Measurements from ENCODE around the gene GALNT12.

The GALNT12 gene, protein sequence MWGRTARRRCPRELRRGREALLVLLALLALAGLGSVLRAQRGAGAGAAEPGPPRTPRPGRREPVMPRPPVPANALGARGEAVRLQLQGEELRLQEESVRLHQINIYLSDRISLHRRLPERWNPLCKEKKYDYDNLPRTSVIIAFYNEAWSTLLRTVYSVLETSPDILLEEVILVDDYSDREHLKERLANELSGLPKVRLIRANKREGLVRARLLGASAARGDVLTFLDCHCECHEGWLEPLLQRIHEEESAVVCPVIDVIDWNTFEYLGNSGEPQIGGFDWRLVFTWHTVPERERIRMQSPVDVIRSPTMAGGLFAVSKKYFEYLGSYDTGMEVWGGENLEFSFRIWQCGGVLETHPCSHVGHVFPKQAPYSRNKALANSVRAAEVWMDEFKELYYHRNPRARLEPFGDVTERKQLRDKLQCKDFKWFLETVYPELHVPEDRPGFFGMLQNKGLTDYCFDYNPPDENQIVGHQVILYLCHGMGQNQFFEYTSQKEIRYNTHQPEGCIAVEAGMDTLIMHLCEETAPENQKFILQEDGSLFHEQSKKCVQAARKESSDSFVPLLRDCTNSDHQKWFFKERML
- 2.1 to 17.1 (median 12.6) reads per million in 9 experiments for total RNA-seq

DNA sequence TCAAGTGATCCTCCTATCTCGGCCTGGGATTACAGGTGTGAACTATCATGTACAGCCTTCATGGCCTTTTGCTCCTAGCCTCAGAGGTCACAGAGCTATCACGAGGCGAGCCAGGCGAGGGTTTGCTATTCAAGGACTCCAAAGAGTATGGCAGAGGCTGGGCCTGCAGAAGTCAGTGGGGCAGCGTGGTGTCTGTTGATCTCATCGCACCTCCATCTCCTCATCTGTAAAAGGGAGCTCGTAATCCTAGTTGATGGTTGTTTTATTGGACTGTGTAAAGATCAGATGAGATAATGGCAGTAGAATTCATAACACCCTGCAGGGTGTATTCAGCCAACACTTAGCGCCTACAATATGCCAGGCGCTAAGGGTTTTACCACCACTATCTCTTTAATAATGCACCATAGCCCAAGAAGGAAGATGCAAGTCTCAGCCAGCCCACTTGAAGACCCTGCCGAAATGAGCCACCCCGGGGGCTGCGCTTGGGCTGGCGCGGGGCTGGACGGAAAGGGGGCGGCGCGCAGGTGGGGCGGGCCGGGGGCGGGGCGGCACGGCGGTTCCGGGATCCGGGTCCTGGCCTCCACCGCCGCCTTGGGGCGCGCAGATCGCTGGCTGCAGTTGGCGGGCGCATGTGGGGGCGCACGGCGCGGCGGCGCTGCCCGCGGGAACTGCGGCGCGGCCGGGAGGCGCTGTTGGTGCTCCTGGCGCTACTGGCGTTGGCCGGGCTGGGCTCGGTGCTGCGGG, at the start of gene GALNT12:
GALNT12 (plus strand) TSS at position 601 of the 744 bp plus-strand sequence; CDS start at position 630, 29 bp downstream.
- DNase-seq (peak; percentile 38 to 44 (median 39)), ATAC-seq (replicated peaks) (peak; percentile 86)
- Mint-ChIP-seq H3K27me3 (peaks cover 8 to 12% of the 10 kb centered on the region in 2 donors), H3K9me3 (no peaks in the 10 kb centered on the region), H3K27ac (no peak within 1 kb of the TSS), H3K4me1 (ENCODE audit: low read depth in 2 of 2) (peaks cover 15 to 24% of the 10 kb centered on the region in 2 donors), H3K36me3 (ENCODE audit: insufficient read depth) (peaks cover 3% of the 10 kb centered on the region), H3K4me3 (peak within 1 kb of the TSS; percentile 89 to 91)

DNA sequence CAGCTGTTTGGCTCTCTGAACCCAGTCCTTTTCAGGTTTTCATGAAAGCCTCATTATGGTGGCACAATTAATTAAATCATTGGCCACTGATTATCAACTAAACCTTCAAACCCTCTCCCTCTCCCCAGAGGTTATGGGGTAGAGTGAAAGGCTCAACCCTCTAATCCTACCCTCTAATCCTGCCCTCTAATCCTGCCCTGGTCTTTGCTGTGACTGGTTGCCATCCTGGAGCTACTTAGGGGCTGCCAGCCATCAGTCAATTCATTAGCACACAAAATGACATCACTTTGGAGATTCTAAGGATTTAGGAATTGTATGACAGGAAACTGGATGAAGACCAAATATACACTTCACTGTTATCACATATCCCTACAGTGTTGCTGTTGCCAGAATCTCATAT, 47.2 kb upstream of the GALNT12 start:
- no peaks in the 10 kb centered on the region for H3K4me1 Mint-ChIP-seq (ENCODE audit: low read depth in 2 of 2)
- H3K9me3 Mint-ChIP-seq = no peaks in the 10 kb centered on the region

DNA sequence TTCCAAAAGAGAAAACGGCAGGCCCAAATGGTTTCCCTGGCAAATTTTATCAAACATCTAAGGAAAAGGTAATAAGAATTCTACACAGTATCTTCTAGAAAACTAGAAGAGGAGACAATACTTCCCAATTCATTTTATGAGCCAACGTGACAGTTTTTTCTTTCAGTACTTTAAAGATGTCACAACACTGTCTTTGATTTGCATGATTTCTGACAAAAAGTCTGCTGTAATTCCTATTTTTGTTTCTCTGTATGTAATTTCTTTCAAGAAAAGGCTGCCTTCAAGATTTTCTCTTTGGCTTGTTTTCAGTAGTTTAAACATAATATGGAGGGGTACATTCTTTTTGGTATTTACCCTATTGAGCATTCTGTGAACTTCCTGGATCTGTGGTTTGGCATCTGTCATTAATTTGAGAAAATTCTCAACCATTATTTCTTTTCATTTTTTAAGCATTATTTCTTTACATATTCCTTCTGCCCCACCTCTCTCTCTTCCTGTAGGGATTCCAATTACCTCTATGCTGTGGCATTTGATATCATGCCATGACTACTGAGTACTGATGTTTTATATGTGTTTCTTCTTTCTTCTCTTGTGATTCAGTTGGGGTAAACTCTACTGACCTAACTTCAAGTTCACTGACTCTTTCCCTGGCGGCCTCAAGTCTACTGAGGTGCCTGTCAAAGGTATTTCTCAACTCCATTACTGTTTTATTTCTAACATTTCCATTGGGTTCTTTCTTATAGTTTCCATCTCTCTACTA, 43.3 kb upstream of the GALNT12 start:
- H3K4me3 Mint-ChIP-seq = no peak overlapping the region
- H3K27ac Mint-ChIP-seq = no peak overlapping the region
- no peaks in the 10 kb centered on the region for H3K36me3 Mint-ChIP-seq (ENCODE audit: insufficient read depth)
- no peaks in the 10 kb centered on the region for H3K9me3 Mint-ChIP-seq
- no peaks in the 10 kb centered on the region for H3K27me3 Mint-ChIP-seq
- ATAC-seq (replicated peaks) (no peak), DNase-seq (no peak)
- H3K4me1 Mint-ChIP-seq (ENCODE audit: low read depth in 2 of 2) = no peaks in the 10 kb centered on the region

More for the DNA sequence above, 47.2 kb upstream of the GALNT12 start:
- ATAC-seq (replicated peaks) (no peak), DNase-seq (no peak)
- Mint-ChIP-seq H3K27me3 (no peaks in the 10 kb centered on the region), H3K27ac (no peak overlapping the region), H3K36me3 (ENCODE audit: insufficient read depth) (no peaks in the 10 kb centered on the region), H3K4me3 (no peak overlapping the region)

DNA sequence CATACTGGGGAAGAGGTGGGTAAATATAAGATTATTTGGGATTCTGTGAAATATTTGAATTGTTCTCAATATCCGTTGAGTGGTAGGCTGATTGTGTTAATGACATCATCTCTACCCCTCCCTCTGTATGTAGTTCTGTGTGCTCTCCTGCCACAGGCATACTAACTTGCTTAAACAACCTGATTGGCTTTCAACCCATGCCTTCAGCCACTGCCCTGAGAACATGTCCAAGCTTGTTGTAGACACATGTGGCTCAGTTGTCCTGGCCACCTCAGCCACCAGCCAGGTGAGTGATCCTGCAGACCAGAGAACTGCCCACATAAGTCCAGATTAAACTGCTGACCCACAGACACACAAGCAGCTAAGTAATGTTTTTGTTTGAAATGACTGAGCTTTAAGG, 42.2 kb upstream of the GALNT12 start:
- H3K9me3 Mint-ChIP-seq = no peaks in the 10 kb centered on the region
- H3K4me1 Mint-ChIP-seq (ENCODE audit: low read depth in 2 of 2) = no peaks in the 10 kb centered on the region
- no peak overlapping the region for H3K4me3 Mint-ChIP-seq
- no peaks in the 10 kb centered on the region for H3K27me3 Mint-ChIP-seq
- H3K36me3 Mint-ChIP-seq (ENCODE audit: insufficient read depth) = no peaks in the 10 kb centered on the region
- no peak overlapping the region for H3K27ac Mint-ChIP-seq
- no peak for DNase-seq
- no peak for ATAC-seq (replicated peaks)

DNA sequence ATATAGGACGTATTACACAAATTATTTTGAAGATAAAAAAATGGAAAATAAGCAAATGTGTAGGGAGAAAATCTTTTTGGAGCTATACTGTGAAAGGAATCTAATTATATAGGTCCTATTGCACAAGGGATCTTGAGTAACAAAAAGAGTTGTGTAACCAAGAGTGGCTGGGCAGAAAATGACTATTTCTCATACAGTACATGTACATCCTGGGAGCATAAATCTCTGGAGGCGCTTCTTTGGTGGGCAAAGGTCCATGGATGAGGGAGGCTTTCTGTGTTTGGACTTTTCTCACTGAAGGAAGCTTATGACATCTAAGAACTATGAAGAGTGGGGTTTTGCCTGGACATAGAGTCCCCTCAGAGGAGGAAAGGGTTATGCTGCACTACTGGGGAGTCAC, 40.9 kb upstream of the GALNT12 start:
- Mint-ChIP-seq H3K4me1 (ENCODE audit: low read depth in 2 of 2) (no peaks in the 10 kb centered on the region), H3K27ac (no peak overlapping the region), H3K36me3 (ENCODE audit: insufficient read depth) (no peaks in the 10 kb centered on the region), H3K9me3 (no peaks in the 10 kb centered on the region), H3K27me3 (no peaks in the 10 kb centered on the region), H3K4me3 (no peak overlapping the region)
- ATAC-seq (replicated peaks) (no peak), DNase-seq (no peak)

DNA sequence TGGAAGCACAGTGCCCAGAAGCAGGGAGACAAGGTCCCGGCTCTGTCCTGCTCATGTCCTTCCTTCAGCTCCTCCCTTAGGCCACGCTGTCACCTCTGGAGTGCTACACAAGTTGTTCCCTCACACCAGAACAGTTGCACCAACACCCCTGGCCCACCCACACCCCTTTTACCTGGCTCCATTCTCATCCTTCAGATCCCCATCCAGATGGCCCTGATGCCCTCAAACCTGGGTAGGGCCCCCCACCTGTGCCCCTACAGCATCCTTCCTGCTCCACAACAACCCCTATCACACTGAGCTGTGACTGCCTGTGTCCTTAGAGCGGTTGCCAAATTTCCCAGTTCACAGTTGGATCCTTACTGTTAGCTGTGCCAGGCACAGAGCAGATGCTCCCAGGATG, 40.3 kb upstream of the GALNT12 start:
- no peaks in the 10 kb centered on the region for H3K9me3 Mint-ChIP-seq
- H3K27me3 Mint-ChIP-seq = no peaks in the 10 kb centered on the region
- ATAC-seq (replicated peaks) (no peak), DNase-seq (no peak)
- no peaks in the 10 kb centered on the region for H3K36me3 Mint-ChIP-seq (ENCODE audit: insufficient read depth)
- H3K27ac Mint-ChIP-seq = no peak overlapping the region
- no peak overlapping the region for H3K4me3 Mint-ChIP-seq
- H3K4me1 Mint-ChIP-seq (ENCODE audit: low read depth in 2 of 2) = no peaks in the 10 kb centered on the region

DNA sequence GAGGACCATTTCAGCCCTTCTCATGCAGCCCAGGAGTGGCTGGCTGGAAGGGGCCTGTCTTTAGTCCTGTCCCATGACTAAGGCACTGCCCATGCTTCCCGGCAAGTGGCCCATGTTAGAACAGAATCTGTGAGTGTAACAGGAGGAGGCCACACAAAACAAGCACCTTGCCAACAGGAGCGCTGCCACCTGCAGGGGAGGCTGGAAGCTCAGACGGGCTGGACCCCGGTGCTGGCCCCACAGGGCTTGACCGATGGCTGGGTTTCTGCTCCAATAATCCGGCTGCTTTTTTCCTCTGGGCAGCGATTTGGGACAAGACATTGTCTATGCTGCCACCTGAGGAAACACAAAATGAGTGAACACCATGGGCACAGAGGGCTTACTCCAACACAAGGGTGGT, 39.6 kb upstream of the GALNT12 start:
- Mint-ChIP-seq H3K4me1 (ENCODE audit: low read depth in 2 of 2) (no peaks in the 10 kb centered on the region), H3K4me3 (no peak overlapping the region), H3K27me3 (no peaks in the 10 kb centered on the region), H3K36me3 (ENCODE audit: insufficient read depth) (peaks cover 2% of the 10 kb centered on the region), H3K27ac (no peak overlapping the region), H3K9me3 (no peaks in the 10 kb centered on the region)
- DNase-seq (no peak), ATAC-seq (replicated peaks) (no peak)

DNA sequence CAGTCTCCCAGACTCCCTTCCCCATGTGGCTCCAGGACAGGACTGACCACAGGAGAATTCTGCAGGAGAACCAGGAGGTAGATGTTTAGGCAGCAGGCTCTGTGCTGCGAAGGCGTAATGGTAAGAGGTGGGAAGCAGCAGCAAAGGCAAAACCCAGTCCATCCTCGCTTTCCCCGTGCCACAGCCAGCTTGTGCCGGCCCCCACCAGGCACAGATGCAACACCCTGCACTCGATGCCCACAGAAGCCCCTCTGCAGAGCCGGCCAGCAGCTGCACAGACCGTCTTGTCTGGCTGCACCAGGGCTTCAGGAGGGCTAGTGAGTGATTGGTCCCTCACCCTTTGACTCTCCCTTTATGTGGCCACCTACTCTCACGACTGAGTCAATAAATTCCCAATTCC, 39.1 kb upstream of the GALNT12 start:
- DNase-seq (no peak), ATAC-seq (replicated peaks) (no peak)
- Mint-ChIP-seq H3K27me3 (no peaks in the 10 kb centered on the region), H3K9me3 (no peaks in the 10 kb centered on the region), H3K27ac (no peak overlapping the region), H3K36me3 (ENCODE audit: insufficient read depth) (peaks cover 3% of the 10 kb centered on the region), H3K4me1 (ENCODE audit: low read depth in 2 of 2) (no peaks in the 10 kb centered on the region), H3K4me3 (no peak overlapping the region)

DNA sequence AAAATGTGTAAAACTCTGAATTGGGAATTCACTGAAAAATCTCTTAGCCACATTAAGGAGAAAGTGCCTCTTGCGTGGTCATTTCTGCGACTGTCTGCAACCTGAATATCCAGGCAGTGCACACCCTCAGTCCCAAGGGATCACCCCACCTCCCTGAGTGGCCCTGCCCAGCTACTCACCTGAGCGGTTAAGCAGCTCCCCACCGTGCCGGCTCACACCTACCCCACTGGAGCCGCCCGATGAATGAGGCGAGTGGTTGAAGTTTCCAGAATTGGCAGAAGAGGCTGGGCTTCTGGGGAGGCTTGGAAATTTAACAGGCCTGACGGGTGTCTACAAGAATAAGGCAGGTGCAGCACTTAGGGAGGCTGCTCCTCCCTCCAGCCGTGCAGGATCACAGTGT, 36.8 kb upstream of the GALNT12 start:
- ATAC-seq (replicated peaks) (no peak), DNase-seq (no peak)
- Mint-ChIP-seq H3K9me3 (no peaks in the 10 kb centered on the region), H3K36me3 (ENCODE audit: insufficient read depth) (peaks cover 6% of the 10 kb centered on the region), H3K4me3 (no peak overlapping the region), H3K27ac (no peak overlapping the region), H3K4me1 (ENCODE audit: low read depth in 2 of 2) (no peaks in the 10 kb centered on the region), H3K27me3 (no peaks in the 10 kb centered on the region)

DNA sequence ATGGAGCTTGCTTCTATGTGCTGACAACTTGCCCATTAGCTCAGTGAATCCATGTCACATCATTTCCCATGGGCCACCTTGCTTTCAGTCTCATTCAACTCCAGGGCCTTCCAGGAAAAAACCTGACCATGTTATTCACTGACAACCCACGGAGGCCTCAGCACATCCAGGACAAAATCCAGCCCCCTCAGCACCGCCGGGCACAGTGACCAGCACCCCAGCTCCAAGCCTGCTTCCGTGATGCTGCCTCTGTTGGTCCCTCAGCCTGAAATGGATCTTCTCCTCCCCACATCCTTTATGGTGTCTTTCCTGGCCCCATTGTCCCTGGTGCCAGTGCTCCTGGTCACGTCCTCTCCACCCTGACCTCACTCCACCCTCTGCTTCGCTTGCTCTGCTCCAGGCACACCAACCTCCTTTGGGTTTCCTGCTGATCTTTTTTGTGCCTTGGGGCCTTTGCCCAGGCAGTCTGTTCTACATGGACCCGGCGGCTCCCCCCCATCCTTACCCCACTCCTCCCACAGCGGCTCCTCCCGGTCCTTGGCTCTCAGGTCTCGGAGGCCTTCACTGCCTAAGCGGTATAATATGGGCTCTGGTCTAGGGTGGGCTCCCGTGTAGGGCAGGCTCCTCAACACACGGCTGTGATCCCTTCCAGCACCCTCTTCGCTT, 36.1 kb upstream of the GALNT12 start:
- Mint-ChIP-seq H3K27ac (peak overlapping the region in 1 of 2 donors; percentile 32), H3K9me3 (no peaks in the 10 kb centered on the region), H3K4me3 (no peak overlapping the region), H3K36me3 (ENCODE audit: insufficient read depth) (peaks cover 6% of the 10 kb centered on the region), H3K27me3 (no peaks in the 10 kb centered on the region), H3K4me1 (ENCODE audit: low read depth in 2 of 2) (no peaks in the 10 kb centered on the region)
- ATAC-seq (replicated peaks) (no peak), DNase-seq (no peak)

DNA sequence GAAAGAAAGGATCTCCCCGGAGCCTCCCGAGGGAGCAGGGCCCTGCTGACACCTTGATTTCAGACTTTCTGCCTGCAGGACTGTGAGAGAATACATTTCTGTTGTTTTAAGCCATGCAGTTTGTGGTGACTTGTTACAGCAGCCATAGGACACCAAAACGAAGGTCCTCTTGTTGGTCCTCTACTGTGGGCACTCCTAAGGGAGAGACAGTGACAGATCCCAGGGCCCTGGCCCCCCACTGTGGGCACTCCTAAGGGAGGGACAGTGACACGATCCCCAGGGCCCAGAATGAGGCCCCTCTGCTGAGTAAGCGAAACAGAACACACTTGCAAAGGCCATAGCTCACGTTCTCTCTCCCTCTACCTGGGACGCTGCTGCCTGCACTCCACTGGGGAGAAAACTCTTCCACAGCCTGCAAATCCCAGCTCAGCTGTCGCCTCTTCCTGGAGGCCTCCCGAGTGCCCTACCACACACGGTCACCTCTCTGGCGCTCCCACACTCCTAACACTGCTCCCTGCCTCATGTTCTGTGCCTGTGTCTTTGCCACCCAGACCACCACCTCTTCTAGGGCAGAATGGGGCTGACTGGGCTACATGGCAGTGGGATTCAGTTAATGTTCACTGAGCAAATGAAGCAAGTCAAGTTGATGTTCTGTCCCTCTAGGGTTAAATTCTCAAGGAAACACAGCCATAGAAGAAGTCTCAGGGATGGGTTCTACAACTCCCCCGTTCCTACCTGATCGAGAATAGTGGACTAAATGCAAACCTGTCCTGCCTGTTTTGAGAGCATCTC, 34.9 kb upstream of the GALNT12 start:
- Mint-ChIP-seq H3K27me3 (no peaks in the 10 kb centered on the region), H3K27ac (no peak overlapping the region), H3K4me1 (ENCODE audit: low read depth in 2 of 2) (no peaks in the 10 kb centered on the region), H3K4me3 (no peak overlapping the region), H3K36me3 (ENCODE audit: insufficient read depth) (peaks cover 6% of the 10 kb centered on the region), H3K9me3 (no peaks in the 10 kb centered on the region)
- ATAC-seq (replicated peaks) = no peak
- DNase-seq = no peak

DNA sequence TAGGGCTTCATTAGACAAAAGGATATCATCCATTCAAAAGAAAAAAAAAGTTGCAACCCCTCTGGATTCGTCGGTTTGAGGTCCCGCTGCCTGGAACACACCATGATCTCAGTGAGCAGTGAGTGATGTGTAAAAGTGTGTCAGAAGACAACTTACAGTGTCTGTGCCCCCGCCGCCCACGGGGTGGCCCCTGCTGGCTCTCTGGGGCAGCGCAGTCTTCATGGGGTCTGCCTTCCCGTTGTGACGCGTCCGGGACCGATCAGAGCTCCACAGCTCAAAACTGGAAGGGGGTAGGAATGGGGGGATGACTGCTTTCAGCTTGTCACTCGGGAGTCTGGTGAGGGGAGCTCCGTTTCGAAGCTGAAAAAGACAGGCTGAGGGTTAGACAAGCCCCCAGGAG, 33.7 kb upstream of the GALNT12 start:
- Mint-ChIP-seq H3K9me3 (no peaks in the 10 kb centered on the region), H3K4me1 (ENCODE audit: low read depth in 2 of 2) (no peaks in the 10 kb centered on the region), H3K27me3 (no peaks in the 10 kb centered on the region), H3K27ac (no peak overlapping the region), H3K36me3 (ENCODE audit: insufficient read depth) (peaks cover 9% of the 10 kb centered on the region), H3K4me3 (no peak overlapping the region)
- DNase-seq (no peak), ATAC-seq (replicated peaks) (no peak)
